Tibial nerve (tissue), 4 donors: ENCODE results near the gene SETD2.

ENCODE experiments used
- EP300 ChIP-seq, 2 donors: sonication (generic); formaldehyde crosslinking; IDR thresholded peaks; one replicate each; pipeline ENCODE4 v1.6.1; 2017; ENCODE audit warnings: antibody characterized with exemption in 2 of 2, mild to moderate bottlenecking in 1 of 2
- POLR2A ChIP-seq, 2 donors: fragments of 450-650 bp; IDR thresholded peaks; one replicate each; pipeline ENCODE4 v1.6.1; 2017; ENCODE audit warnings: antibody characterized with exemption in 2 of 2, mild to moderate bottlenecking in 2 of 2, moderate library complexity in 2 of 2
- TF ChIP-seq, protein P1 (sequence below), 5 experiments: fragments of 200-600 bp in 3 of 5; fragments of 450-650 bp in 2 of 5; sonication (generic) in 3 of 5; IDR thresholded peaks; one replicate each; pipeline ENCODE4 v1.5.1; 2016 to 2019; ENCODE audit warnings: antibody characterized with exemption in 5 of 5, mild to moderate bottlenecking in 3 of 5, moderate library complexity in 2 of 5

- TF ChIP-seq, protein P1, sequence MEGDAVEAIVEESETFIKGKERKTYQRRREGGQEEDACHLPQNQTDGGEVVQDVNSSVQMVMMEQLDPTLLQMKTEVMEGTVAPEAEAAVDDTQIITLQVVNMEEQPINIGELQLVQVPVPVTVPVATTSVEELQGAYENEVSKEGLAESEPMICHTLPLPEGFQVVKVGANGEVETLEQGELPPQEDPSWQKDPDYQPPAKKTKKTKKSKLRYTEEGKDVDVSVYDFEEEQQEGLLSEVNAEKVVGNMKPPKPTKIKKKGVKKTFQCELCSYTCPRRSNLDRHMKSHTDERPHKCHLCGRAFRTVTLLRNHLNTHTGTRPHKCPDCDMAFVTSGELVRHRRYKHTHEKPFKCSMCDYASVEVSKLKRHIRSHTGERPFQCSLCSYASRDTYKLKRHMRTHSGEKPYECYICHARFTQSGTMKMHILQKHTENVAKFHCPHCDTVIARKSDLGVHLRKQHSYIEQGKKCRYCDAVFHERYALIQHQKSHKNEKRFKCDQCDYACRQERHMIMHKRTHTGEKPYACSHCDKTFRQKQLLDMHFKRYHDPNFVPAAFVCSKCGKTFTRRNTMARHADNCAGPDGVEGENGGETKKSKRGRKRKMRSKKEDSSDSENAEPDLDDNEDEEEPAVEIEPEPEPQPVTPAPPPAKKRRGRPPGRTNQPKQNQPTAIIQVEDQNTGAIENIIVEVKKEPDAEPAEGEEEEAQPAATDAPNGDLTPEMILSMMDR (IDR thresholded peaks at IDR 0.05) = no peak
- no peak for TF ChIP-seq POLR2A (IDR thresholded peaks at IDR 0.05)
- no peak for TF ChIP-seq EP300 (IDR thresholded peaks at IDR 0.05)
Measured at GRCh38 chr3:47036145-47036544, 127.8 kb downstream of the SETD2 start.
